ENCODE results near the gene SORBS2.

DNA sequence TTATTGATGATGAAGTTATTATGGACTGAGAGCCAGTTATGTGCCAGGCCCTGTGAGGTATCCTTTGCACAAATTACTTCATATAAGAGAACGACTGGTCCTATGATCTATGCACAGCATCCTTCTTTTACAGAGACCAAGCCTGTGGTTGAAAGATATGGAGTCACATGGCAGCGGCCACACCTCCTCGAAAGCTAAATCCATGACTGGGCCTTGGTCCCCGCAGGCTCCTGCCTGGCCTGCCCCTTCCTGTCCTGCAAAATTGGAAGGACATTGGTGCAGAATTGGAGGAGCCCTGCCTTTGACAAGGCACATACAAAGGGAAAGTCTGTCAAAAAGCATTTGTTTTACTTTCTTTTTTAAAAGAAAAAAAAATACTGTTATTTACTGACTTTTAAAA lies 18.3 kb downstream of the SORBS2 start:
- TF ChIP-seq, protein P1, sequence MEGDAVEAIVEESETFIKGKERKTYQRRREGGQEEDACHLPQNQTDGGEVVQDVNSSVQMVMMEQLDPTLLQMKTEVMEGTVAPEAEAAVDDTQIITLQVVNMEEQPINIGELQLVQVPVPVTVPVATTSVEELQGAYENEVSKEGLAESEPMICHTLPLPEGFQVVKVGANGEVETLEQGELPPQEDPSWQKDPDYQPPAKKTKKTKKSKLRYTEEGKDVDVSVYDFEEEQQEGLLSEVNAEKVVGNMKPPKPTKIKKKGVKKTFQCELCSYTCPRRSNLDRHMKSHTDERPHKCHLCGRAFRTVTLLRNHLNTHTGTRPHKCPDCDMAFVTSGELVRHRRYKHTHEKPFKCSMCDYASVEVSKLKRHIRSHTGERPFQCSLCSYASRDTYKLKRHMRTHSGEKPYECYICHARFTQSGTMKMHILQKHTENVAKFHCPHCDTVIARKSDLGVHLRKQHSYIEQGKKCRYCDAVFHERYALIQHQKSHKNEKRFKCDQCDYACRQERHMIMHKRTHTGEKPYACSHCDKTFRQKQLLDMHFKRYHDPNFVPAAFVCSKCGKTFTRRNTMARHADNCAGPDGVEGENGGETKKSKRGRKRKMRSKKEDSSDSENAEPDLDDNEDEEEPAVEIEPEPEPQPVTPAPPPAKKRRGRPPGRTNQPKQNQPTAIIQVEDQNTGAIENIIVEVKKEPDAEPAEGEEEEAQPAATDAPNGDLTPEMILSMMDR (IDR thresholded peaks at IDR 0.05) = no peak
- TF ChIP-seq POLR2A (IDR thresholded peaks at IDR 0.05) (no peak), POLR2AphosphoS5 (IDR thresholded peaks at IDR 0.05) (no peak), EP300 (IDR thresholded peaks at IDR 0.05) (no peak)
